Natural killer cell (primary cell): ENCODE results near the gene HAGHL. TPM values are rescaled to one million over a fixed set of nuclear protein-coding genes. Genes with fewer than 3 reads are reported as not detected.

Experiments
- ATAC-seq, 3 donors: fragments of 150-1000 bp in 2 of 3; fragments of 200-7000 bp in 1 of 3; cut with Tn5 transposase; 1 replicate in 1 of 3; 2 replicates in 2 of 3; pipeline ENCODE4 v1.10.0; 2021; ENCODE audit warnings: mild to moderate bottlenecking in 2 of 3, moderate library complexity in 2 of 3
- DNase-seq, 2 donors: peaks; one replicate each; pipeline versions ENCODE4 v3.0.0 to v3.0.0-alpha.2; 2013 to 2021; ENCODE audit warnings: mixed read lengths in 1 of 2
- H3K27ac ChIP-seq: one replicate; pipeline ENCODE4 v1.5.1; 2013; ENCODE audit warnings: mild to moderate bottlenecking, low read length
- H3K27me3 ChIP-seq: one replicate; pipeline ENCODE4 v1.6.1; 2013; ENCODE audit warnings: low read length; ENCODE audit not compliant: control insufficient read depth, insufficient read depth
- H3K36me3 ChIP-seq: one replicate; pipeline ENCODE4 v1.6.1; 2013; ENCODE audit warnings: low read length; ENCODE audit not compliant: control insufficient read depth, insufficient read depth
- H3K4me1 ChIP-seq: one replicate; pipeline ENCODE4 v1.6.1; 2013; ENCODE audit warnings: low read length; ENCODE audit not compliant: control insufficient read depth, insufficient read depth
- H3K4me3 ChIP-seq: one replicate; pipeline ENCODE4 v1.5.1; 2013; ENCODE audit warnings: low read length
- H3K9me3 ChIP-seq: one replicate; pipeline ENCODE4 v1.6.1; 2013; ENCODE audit warnings: low read length; ENCODE audit not compliant: control insufficient read depth, insufficient read depth
- H3K27ac Mint-ChIP-seq, 2 donors: one replicate each; pipeline ENCODE4 v1.8.0; 2022; ENCODE audit warnings: mild to moderate bottlenecking in 2 of 2, mixed read lengths in 2 of 2, moderate library complexity in 1 of 2
- H3K27me3 Mint-ChIP-seq, 2 donors: one replicate each; pipeline ENCODE4 v1.8.0; 2022; ENCODE audit warnings: low read depth in 2 of 2, mixed read lengths in 2 of 2
- H3K36me3 Mint-ChIP-seq: one replicate; pipeline ENCODE4 v1.8.0; 2022; ENCODE audit warnings: mixed read lengths
- H3K4me1 Mint-ChIP-seq, 2 donors: one replicate each; pipeline ENCODE4 v1.8.0; 2022; ENCODE audit warnings: mixed read lengths in 2 of 2
- H3K4me3 Mint-ChIP-seq: one replicate; pipeline ENCODE4 v1.8.0; 2022; ENCODE audit warnings: mild to moderate bottlenecking, moderate library complexity, mixed read lengths
- H3K9me3 Mint-ChIP-seq, 2 donors: one replicate each; pipeline ENCODE4 v1.8.0; 2022; ENCODE audit warnings: mixed read lengths in 2 of 2
- CTCF ChIP-seq: fragments of 200-600 bp; IDR thresholded peaks from one replicate; pipeline ENCODE4 v1.8.0; 2022; ENCODE audit warnings: antibody characterized with exemption
- WGBS: methylation state at CpG from one replicate; pipeline ENCODE4 v1.1.7; 2013; ENCODE audit warnings: missing lambda C conversion rate; ENCODE audit not compliant: insufficient coverage; 5-methylcytosine and 5-hydroxymethylcytosine counted together
- intact Hi-C: fragments of 100-400 bp; cut with micrococcal nuclease; formaldehyde crosslinking; loops from one replicate; pipeline ENCODE4 v1.14.2; 2022
- total RNA-seq, 4 donors: library from RNA; stranded (reverse); fragments of 120-200 nt in 1 of 4; gene quantifications; one replicate each; pipeline versions ENCODE4 v1.2.3 to v1.2.4, GENCODE V29; 2013 to 2022

Gene HAGHL
- total RNA-seq, 3 donors from 2014 or later (not counting 1 experiment from before 2014, with no cell fraction given): 13.5 to 21.5 (median 15.7) TPM

GRCh38 chr16:716200-716568 is 10.7 kb upstream of the HAGHL start:
- TF ChIP-seq CTCF: no peak
- H3K4me1 Mint-ChIP-seq: peaks cover 0 to 23% of the 10 kb centered on the region in 2 donors
- peaks cover 0 to 4% of the 10 kb centered on the region in 2 donors for H3K27me3 Mint-ChIP-seq
- no peak overlapping the region for H3K27ac Mint-ChIP-seq
- peaks cover 36% of the 10 kb centered on the region for H3K4me1 ChIP-seq
- no peaks in the 10 kb centered on the region for H3K36me3 Mint-ChIP-seq
- DNase-seq (no peak), ATAC-seq (no peak)
- no peak overlapping the region for H3K4me3 ChIP-seq
- 43% methylated on average over 9 of the region's 12 CpGs for WGBS
- no peak overlapping the region for H3K27ac ChIP-seq
- H3K9me3 ChIP-seq: no peaks in the 10 kb centered on the region
- intact Hi-C loops: loop anchor here (10.0 kb wide), 1 partner anchor 339 kb away; no protein-coding TSS in a partner anchor
- peak overlapping the region; percentile 63 for H3K4me3 Mint-ChIP-seq
- no peaks in the 10 kb centered on the region for H3K9me3 Mint-ChIP-seq
- H3K27me3 ChIP-seq: peaks cover 10% of the 10 kb centered on the region
- H3K36me3 ChIP-seq: no peaks in the 10 kb centered on the region

GRCh38 chr16:716768-717325 is 10.1 kb upstream of the HAGHL start:
- no peak overlapping the region for H3K27ac ChIP-seq
- intact Hi-C loops: loop anchor here (10.0 kb wide), 1 partner anchor 338 kb away; no protein-coding TSS in a partner anchor
- H3K27me3 ChIP-seq: peaks cover 10% of the 10 kb centered on the region
- H3K4me1 ChIP-seq: peaks cover 40% of the 10 kb centered on the region
- peaks cover 0 to 4% of the 10 kb centered on the region in 2 donors for H3K27me3 Mint-ChIP-seq
- no peak for ATAC-seq
- DNase-seq: no peak
- peaks cover 0 to 23% of the 10 kb centered on the region in 2 donors for H3K4me1 Mint-ChIP-seq
- H3K4me3 ChIP-seq: no peak overlapping the region
- H3K9me3 Mint-ChIP-seq: no peaks in the 10 kb centered on the region
- H3K4me3 Mint-ChIP-seq: peak overlapping the region; percentile 63
- H3K36me3 ChIP-seq: no peaks in the 10 kb centered on the region
- H3K27ac Mint-ChIP-seq: no peak overlapping the region
- TF ChIP-seq CTCF: no peak
- no peaks in the 10 kb centered on the region for H3K9me3 ChIP-seq
- H3K36me3 Mint-ChIP-seq: no peaks in the 10 kb centered on the region
- 94% methylated on average over 29 of the region's 29 CpGs for WGBS

GRCh38 chr16:717450-718245 is 9.3 kb upstream of the HAGHL start:
- no peak overlapping the region for H3K27ac Mint-ChIP-seq
- no peaks in the 10 kb centered on the region for H3K9me3 ChIP-seq
- no peaks in the 10 kb centered on the region for H3K9me3 Mint-ChIP-seq
- no peaks in the 10 kb centered on the region for H3K36me3 Mint-ChIP-seq
- 85% methylated on average over 32 of the region's 32 CpGs for WGBS
- DNase-seq (no peak), ATAC-seq (no peak)
- no peaks in the 10 kb centered on the region for H3K36me3 ChIP-seq
- H3K27me3 Mint-ChIP-seq: peaks cover 0 to 4% of the 10 kb centered on the region in 2 donors
- H3K27ac ChIP-seq: no peak overlapping the region
- peaks cover 0 to 25% of the 10 kb centered on the region in 2 donors for H3K4me1 Mint-ChIP-seq
- H3K4me3 Mint-ChIP-seq: no peak overlapping the region
- H3K4me1 ChIP-seq: peaks cover 48% of the 10 kb centered on the region
- peaks cover 10% of the 10 kb centered on the region for H3K27me3 ChIP-seq
- intact Hi-C loops: loop anchor here (10.0 kb wide), 1 partner anchor 337 kb away; no protein-coding TSS in a partner anchor
- TF ChIP-seq CTCF: no peak
- H3K4me3 ChIP-seq: no peak overlapping the region
